K562 (cell line): ENCODE measurements around the gene PTPN13. TPM values are rescaled to one million over a fixed set of nuclear protein-coding genes. Genes with fewer than 3 reads are reported as not detected.

Source experiments
- ATAC-seq: fragments of 200-7000 bp; cut with Tn5 transposase; 3 replicates; pipeline ENCODE4 v1.9.1; 2020; ENCODE audit warnings: moderate library complexity
- BruUV-seq: library from RNA; stranded (reverse); fragments of 400-500 nt; replicated peaks from 2 replicates; lab custom pipeline; 2021; lab: Mats Ljungman, UMichigan
- CTCF ChIA-PET: fragments of 300-600 bp; formaldehyde crosslinking; extraction: SDS; loops from one replicate; lab custom pipeline; 2021; ENCODE audit warnings: low intra/inter-chr PET ratio; lab: Yijun Ruan, JAX
- POLR2A ChIA-PET: fragments of 300-600, 350-650 bp; sonication (Branson Sonifier 250); formaldehyde crosslinking; extraction: SDS; loops from one replicate; lab custom pipeline; 2021; ENCODE audit warnings: antibody characterized with exemption, inconsistent platforms; lab: Yijun Ruan, JAX
- DNase-seq, 4 experiments: peaks; one replicate each; pipeline versions ENCODE4 v3.0.0 to v3.0.0-alpha.2; 2011 to 2018; ENCODE audit warnings: low spot score in 3 of 4, mixed read lengths in 3 of 4; ENCODE audit errors: extremely low read depth in 1 of 4
- FAIRE-seq: peaks from 2 replicates; lab custom pipeline; 2011; peaks lifted over from hg19 to GRCh38; lab: Jason Lieb, UNC
- H2AFZ ChIP-seq: 2 replicates; pipeline ENCODE4 v1.6.0; 2011; ENCODE audit warnings: low read depth, low read length, control low read depth, inconsistent platforms
- H3K27ac ChIP-seq: fragments of 200-600 bp; 3 replicates; pipeline ENCODE4 v1.8.0; 2011; ENCODE audit warnings: low read depth, mild to moderate bottlenecking, control low read depth, inconsistent platforms, low read length, moderate library complexity, mixed read lengths; ENCODE audit errors: extremely low read depth
- H3K27me3 ChIP-seq, 2 experiments: fragments of 300-600 bp in 1 of 2; 2 replicates in 1 of 2; 3 replicates in 1 of 2; pipeline versions ENCODE4 v1.6.0 to v1.8.0; 2011; ENCODE audit warnings: inconsistent platforms in 2 of 2, low read length in 2 of 2, mild to moderate bottlenecking in 1 of 2, mixed read lengths in 1 of 2, moderate library complexity in 1 of 2; ENCODE audit not compliant: control insufficient read depth in 2 of 2, insufficient read depth in 2 of 2
- H3K36me3 ChIP-seq: fragments of 300-600 bp; 3 replicates; pipeline ENCODE4 v1.8.0; 2011; ENCODE audit warnings: mild to moderate bottlenecking, low read length, inconsistent platforms; ENCODE audit not compliant: control insufficient read depth, insufficient read depth
- H3K4me1 ChIP-seq, 2 experiments: fragments of 200-600 bp in 1 of 2; replicated peaks in 1 of 2; 2 replicates in 1 of 2; 3 replicates in 1 of 2; pipeline versions ENCODE4 v1.5.1 to v1.8.0; 2011; ENCODE audit warnings: inconsistent platforms in 2 of 2, low read length in 2 of 2, mild to moderate bottlenecking in 1 of 2, mixed read lengths in 1 of 2, moderate library complexity in 1 of 2; ENCODE audit not compliant: control insufficient read depth in 2 of 2, insufficient read depth in 2 of 2
- H3K4me2 ChIP-seq: 2 replicates; pipeline ENCODE4 v1.6.1; 2011; ENCODE audit warnings: low read length, control low read depth, inconsistent platforms, mixed read lengths; ENCODE audit not compliant: insufficient read depth
- H3K4me3 ChIP-seq: fragments of 200-600 bp; sonication (generic), shearing (Covaris generic); 2 replicates; pipeline ENCODE4 v1.5.1; 2016; ENCODE audit warnings: control low read depth, inconsistent platforms
- H3K79me2 ChIP-seq: fragments of 200-600 bp; 3 replicates; pipeline ENCODE4 v1.8.0; 2011; ENCODE audit warnings: low read length, inconsistent platforms; ENCODE audit not compliant: control insufficient read depth, insufficient read depth
- H3K9ac ChIP-seq, 2 experiments: 2 replicates each; pipeline versions ENCODE4 v1.6.0 to v1.6.1; 2011; ENCODE audit warnings: low read depth in 2 of 2, low read length in 2 of 2, control low read depth in 1 of 2, inconsistent platforms in 1 of 2, mild to moderate bottlenecking in 1 of 2, mixed read lengths in 1 of 2; ENCODE audit not compliant: insufficient read depth in 1 of 2
- H3K9me1 ChIP-seq: one replicate; pipeline ENCODE4 v1.6.0; 2011; ENCODE audit warnings: inconsistent platforms, mild to moderate bottlenecking, low read length, moderate library complexity; ENCODE audit not compliant: control insufficient read depth, insufficient read depth
- H3K9me3 ChIP-seq: replicated peaks from 2 replicates; pipeline ENCODE4 v1.5.1; 2011; ENCODE audit warnings: low read depth, low read length, inconsistent platforms; ENCODE audit not compliant: control insufficient read depth, insufficient read depth
- H4K20me1 ChIP-seq: replicated peaks from 2 replicates; pipeline ENCODE4 v1.6.1; 2011; ENCODE audit warnings: low read length, inconsistent platforms, mixed read lengths; ENCODE audit not compliant: control insufficient read depth, insufficient read depth
- ARID2 ChIP-seq: fragments of 450-650 bp; IDR thresholded peaks from 2 replicates; pipeline ENCODE4 v1.6.1; 2017; ENCODE audit warnings: antibody characterized with exemption, mild to moderate bottlenecking
- CREBBP ChIP-seq: IDR thresholded peaks from one replicate; pipeline ENCODE4 v1.6.1; 2012; ENCODE audit warnings: low read depth, mild to moderate bottlenecking, control low read depth, inconsistent platforms, low read length
- KAT8 ChIP-seq: fragments of 450-650 bp; IDR thresholded peaks from 2 replicates; pipeline ENCODE4 v1.6.1; 2016; ENCODE audit warnings: low read depth, mild to moderate bottlenecking
- TAF15 ChIP-seq: fragments of 200-400 bp; formaldehyde crosslinking; IDR thresholded peaks from 2 replicates; pipeline ENCODE4 v1.6.1; 2017; ENCODE audit warnings: mild to moderate bottlenecking, low read depth, low read length, moderate library complexity
- ZC3H8 ChIP-seq: fragments of 450-650 bp; IDR thresholded peaks from 2 replicates; pipeline ENCODE4 v1.6.1; 2017
- ZNF79 ChIP-seq: fragments of 250-450 bp; sonication (Bioruptor Pico); IDR thresholded peaks from 2 replicates; pipeline ENCODE4 v1.4.0; 2020; ENCODE audit warnings: low read depth, mild to moderate bottlenecking, moderate library complexity
- WGBS: fragments of 100-300 bp; shearing (Covaris generic); methylation state at CpG from one replicate; pipeline ENCODE4 v1.1.6; 2016; ENCODE audit warnings: low coverage, mixed read lengths; ENCODE audit not compliant: insufficient coverage; ENCODE audit errors: missing lambda C conversion rate; 5-methylcytosine and 5-hydroxymethylcytosine counted together
- in situ Hi-C: fragments of 300-500 bp; cut with MboI; formaldehyde crosslinking; loops from 4 replicates; pipeline ENCODE4 v1.15.0; 2018; ENCODE audit warnings: inconsistent platforms, mixed read lengths
- intact Hi-C: fragments of 100-400 bp; cut with micrococcal nuclease; formaldehyde crosslinking; loops from 2 replicates; pipeline ENCODE4 v1.14.2; 2022
- polyA plus RNA-seq, 8 experiments: library from polyadenylated mRNA; depleted of rRNA in 4 of 8; stranded (reverse) in 5 of 8; unstranded in 3 of 8; fragments of >200 nt; fragmentation: Nextera tagmentation in 2 of 8; fragmentation: Illumina TruSeq in 1 of 8; extraction: Ambion mirVana in 2 of 8; extraction: Trizol in 1 of 8; gene quantifications; 2 replicates each; pipeline versions ENCODE4 v1.2.1 to v1.2.3, GENCODE V29; 2011 to 2014; ENCODE audit warnings: inconsistent platforms in 1 of 8, missing spikeins in 1 of 8
- total RNA-seq, 7 experiments: library from RNA; depleted of rRNA in 6 of 7; stranded (reverse); fragments of >200 nt in 6 of 7; fragmentation: Illumina TruSeq in 2 of 7; extraction: Trizol in 2 of 7; gene quantifications; 2 replicates each; pipeline versions ENCODE4 v1.2.1 to v1.2.3, GENCODE V29; 2011 to 2021; ENCODE audit warnings: low replicate concordance in 1 of 7
- TF ChIP-seq, protein P1 (sequence below): sonication (generic); formaldehyde crosslinking; IDR thresholded peaks from 2 replicates; pipeline ENCODE4 v1.8.0; 2022; ENCODE audit warnings: mild to moderate bottlenecking, missing genetic modification reagents

Gene PTPN13
- total and polyA plus RNA-seq, 9 of the 15 experiments (the other 6 are each of a cell fraction or from before 2014, with no cell fraction given) = 0.33 TPM; not detected in 8

DNA sequence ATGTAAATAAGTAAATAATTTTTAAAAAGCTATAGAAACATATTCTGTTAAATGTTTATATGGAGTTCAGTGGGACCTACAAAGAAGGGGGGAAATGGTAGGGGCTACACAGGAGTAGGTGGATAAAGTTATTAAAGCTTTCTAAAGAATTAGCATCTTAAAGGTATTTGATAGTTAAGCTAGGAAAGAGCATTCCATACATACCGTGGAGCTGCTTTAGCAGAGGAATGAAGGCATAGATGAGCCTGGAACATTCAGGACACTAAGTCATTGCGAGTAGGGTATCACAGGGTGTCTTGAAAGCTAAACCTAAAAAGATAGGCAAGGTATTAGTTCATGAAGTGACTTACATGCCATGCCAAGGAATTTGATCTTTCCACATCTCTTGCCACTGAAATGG is 194.7 kb downstream of the PTPN13 start:
- POLR2A ChIA-PET = interaction anchor here (1.3 kb wide), 1 partner anchor 12 kb away, joined by 4 read pairs; no protein-coding TSS in a partner anchor
- no peak overlapping the region for H3K4me3 ChIP-seq
- H2AFZ ChIP-seq = no peak overlapping the region
- CTCF ChIA-PET = no interaction called here
- intact Hi-C loops = no loop called here
- BruUV-seq = no TSS peak
- H3K36me3 ChIP-seq = no peaks in the 10 kb centered on the region
- H3K79me2 ChIP-seq = no peaks in the 10 kb centered on the region
- H3K27me3 ChIP-seq = no peaks in the 10 kb centered on the region; a peak in 1 of 5 replicates
- H4K20me1 ChIP-seq = no peaks in the 10 kb centered on the region
- WGBS = 0% methylated on average over 2 of the region's 2 CpGs
- H3K9me3 ChIP-seq = no peaks in the 10 kb centered on the region
- no peak overlapping the region for H3K27ac ChIP-seq
- in situ Hi-C loops = no loop called here
- ATAC-seq = no peak
- no peak for DNase-seq
- no peaks in the 10 kb centered on the region; a peak in 1 of 5 replicates for H3K4me1 ChIP-seq
- H3K4me2 ChIP-seq = no peak overlapping the region
- H3K9me1 ChIP-seq = no peaks in the 10 kb centered on the region
- no peak for FAIRE-seq
- H3K9ac ChIP-seq = no peak overlapping the region
- TF ChIP-seq ARID2 (no peak), CREBBP (no peak), ZC3H8 (no peak), ZNF79 (no peak), KAT8 (no peak), TAF15 (no peak)
- TF ChIP-seq, protein P1, sequence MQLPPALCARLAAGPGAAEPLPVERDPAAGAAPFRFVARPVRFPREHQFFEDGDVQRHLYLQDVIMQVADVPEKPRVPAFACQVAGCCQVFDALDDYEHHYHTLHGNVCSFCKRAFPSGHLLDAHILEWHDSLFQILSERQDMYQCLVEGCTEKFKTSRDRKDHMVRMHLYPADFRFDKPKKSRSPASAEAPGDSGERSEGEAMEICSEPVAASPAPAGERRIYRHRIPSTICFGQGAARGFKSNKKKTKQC (CRISPR knock-in tag) = no peak
